Natural killer cell treated with Interleukin-12 subunit alpha and Interleukin-12 subunit beta and Interleukin-15 and Interleukin-18, amount 100 ng/mL, for 72 hours (primary cell): ENCODE results near the gene MLC1. TPM values are rescaled to one million over a fixed set of nuclear protein-coding genes. Genes with fewer than 3 reads are reported as not detected.
A peak's percentile ranks its signal among the peaks of the same experiment; 100 is the strongest.

Experiments
- ATAC-seq, 2 donors: fragments of 150-1000 bp; cut with Tn5 transposase in 1 of 2; sonication (Bioruptor Pico), chemical (Tn5 transposase) in 1 of 2; 2 replicates each; pipeline ENCODE4 v1.10.0; 2021
- DNase-seq: peaks from one replicate; pipeline ENCODE4 v3.0.0; 2022; ENCODE audit warnings: low spot score
- H3K27ac Mint-ChIP-seq, 2 donors: 1 replicate in 1 of 2; 2 replicates in 1 of 2; pipeline ENCODE4 v1.8.0; 2022; ENCODE audit warnings: mixed read lengths in 2 of 2, mild to moderate bottlenecking in 1 of 2, moderate library complexity in 1 of 2
- H3K27me3 Mint-ChIP-seq, 2 donors: 1 replicate in 1 of 2; 2 replicates in 1 of 2; pipeline ENCODE4 v1.8.0; 2022; ENCODE audit warnings: mixed read lengths in 2 of 2
- H3K36me3 Mint-ChIP-seq: one replicate; pipeline ENCODE4 v1.8.0; 2022; ENCODE audit warnings: mixed read lengths
- H3K4me1 Mint-ChIP-seq, 2 donors: 1 replicate in 1 of 2; 2 replicates in 1 of 2; pipeline ENCODE4 v1.8.0; 2022; ENCODE audit warnings: low read depth in 2 of 2, mixed read lengths in 2 of 2, mild to moderate bottlenecking in 1 of 2
- H3K4me3 Mint-ChIP-seq: one replicate; pipeline ENCODE4 v1.8.0; 2022; ENCODE audit warnings: mixed read lengths
- H3K9me3 Mint-ChIP-seq: 2 replicates; pipeline ENCODE4 v1.8.0; 2022; ENCODE audit warnings: mixed read lengths
- total RNA-seq, 2 donors: library from RNA; stranded (reverse); gene quantifications; one replicate each; pipeline ENCODE4 v1.2.3, GENCODE V29; 2022

MLC1 gene
- total RNA-seq, 2 donors from 2014 or later: 4.5 to 14.8 TPM

- H3K4me3 Mint-ChIP-seq: no peak overlapping the region
- no peak for ATAC-seq
- peaks cover 0 to 14% of the 10 kb centered on the region in 2 donors for H3K4me1 Mint-ChIP-seq
- no peaks in the 10 kb centered on the region for H3K27me3 Mint-ChIP-seq
- no peaks in the 10 kb centered on the region for H3K9me3 Mint-ChIP-seq
- H3K27ac Mint-ChIP-seq: no peak overlapping the region
- H3K36me3 Mint-ChIP-seq: no peaks in the 10 kb centered on the region
- no peak for DNase-seq
Measured at GRCh38 chr22:50078761-50079160, 6.5 kb downstream of the MLC1 start.

DNA sequence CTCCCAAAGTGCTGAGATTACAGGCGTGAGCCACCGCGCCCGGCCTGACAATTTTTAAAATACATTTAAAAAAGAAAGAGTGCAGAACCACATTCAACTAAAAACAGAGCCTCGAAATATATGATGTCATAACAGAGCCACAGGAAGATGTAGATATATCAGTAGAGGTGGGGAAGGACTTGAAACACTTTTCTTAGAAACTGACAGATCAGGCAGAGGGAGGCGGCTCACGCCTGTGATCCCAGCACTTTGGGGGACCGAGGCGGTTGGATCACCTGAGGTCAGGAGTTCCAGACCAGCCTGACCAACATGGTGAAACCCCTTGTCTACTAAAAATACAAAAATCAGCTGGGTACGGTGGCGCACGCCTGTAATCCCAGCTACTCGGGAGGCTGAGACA lies 7.0 kb downstream of the MLC1 start:
- Mint-ChIP-seq H3K4me3 (no peak overlapping the region), H3K4me1 (peaks cover 0 to 11% of the 10 kb centered on the region in 2 donors), H3K36me3 (no peaks in the 10 kb centered on the region), H3K27me3 (no peaks in the 10 kb centered on the region), H3K27ac (no peak overlapping the region), H3K9me3 (no peaks in the 10 kb centered on the region)
- DNase-seq: no peak
- ATAC-seq: no peak

DNA sequence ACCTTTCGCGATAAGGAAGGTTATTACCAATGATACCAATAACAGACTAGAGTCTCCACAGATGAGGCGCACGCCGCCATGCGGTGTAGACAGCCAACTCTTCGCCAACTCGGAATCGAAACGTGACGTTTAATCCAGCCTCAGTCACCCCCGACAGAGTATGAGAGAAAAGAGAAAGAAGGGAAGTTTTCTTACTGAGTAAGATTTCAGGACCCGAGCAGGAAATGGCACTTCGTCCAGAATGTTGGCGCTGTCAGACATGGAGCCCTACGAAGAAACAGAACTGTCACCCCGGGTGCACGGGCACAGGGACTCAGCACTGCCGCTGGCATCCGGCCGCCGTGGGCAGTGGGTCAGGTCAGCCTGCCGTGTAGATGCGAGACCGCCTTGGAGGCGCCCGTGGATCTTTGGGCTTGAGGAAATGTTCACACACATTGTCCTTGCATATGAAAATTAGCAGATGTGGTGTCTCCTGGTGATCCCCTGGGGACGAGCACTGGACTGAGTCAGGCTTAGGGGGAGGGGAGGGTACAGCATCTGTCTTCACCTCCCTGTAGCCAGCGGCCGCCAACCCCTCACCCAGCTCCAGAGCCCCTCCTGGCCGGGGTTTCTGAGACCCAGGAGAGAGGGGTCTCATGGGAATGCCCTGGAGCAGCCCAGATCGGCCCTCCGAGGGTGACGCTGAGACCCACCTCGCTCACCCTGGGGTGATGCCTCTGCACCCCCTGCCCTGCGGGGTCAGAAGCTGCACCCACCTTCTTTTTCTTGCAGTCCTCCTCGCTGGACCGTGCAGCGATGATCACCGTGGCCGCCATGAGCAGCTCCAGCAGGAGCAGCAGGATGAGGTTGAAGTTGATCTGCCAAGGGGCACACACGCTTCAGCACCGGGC lies 8.3 kb downstream of the MLC1 start:
- H3K4me3 Mint-ChIP-seq: no peak overlapping the region
- ATAC-seq: peak in 1 of 2 donors; percentile 37
- no peaks in the 10 kb centered on the region for H3K36me3 Mint-ChIP-seq
- H3K9me3 Mint-ChIP-seq: no peaks in the 10 kb centered on the region
- no peaks in the 10 kb centered on the region for H3K27me3 Mint-ChIP-seq
- peaks cover 0 to 6% of the 10 kb centered on the region in 2 donors for H3K4me1 Mint-ChIP-seq
- no peak overlapping the region for H3K27ac Mint-ChIP-seq
- DNase-seq: peak; percentile 45

DNA sequence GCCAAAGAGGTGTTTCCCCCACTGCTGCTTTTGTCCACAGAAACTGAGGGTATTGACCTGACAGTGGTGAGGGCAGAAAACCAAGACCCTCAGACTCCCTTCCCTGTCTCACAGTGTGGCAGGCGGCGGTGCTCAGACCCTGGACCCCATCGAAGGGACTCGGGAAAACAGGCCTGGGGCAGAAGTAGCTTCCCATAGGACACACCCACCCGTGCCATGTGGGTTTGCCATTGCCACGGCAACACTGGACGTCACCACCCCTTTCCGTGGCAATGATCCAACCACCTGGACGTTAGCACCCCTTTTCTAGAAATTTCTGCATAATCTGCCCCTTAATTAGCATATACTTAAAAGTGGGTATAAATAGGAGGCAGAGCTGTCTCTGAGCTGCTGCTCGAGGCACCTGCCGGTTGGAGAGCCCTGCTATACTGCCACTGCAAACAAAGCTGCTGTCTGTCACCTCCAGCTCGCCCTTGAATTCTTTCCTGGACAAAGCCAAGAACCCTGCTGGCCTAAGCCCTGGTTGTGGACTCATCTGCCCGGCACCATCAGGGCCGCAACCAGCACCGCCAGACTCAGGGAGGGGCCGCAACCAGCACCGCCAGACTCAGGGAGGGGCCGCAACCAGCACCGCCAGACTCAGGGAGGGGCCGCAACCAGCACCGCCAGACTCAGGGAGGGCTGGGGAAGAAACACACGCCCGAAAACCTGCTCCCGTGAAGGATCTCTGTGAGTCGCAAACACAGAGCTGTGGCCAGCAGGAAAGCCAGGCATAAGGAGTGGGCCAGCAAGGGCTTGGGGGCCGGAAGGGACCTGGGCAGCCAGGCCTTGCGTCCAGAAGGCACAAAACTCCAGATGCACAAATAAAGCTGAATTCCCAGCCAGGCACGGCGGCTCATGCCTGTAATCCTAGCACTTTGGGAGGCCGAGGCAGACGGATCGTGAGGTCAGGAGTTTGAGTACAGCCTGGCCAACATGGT lies 10.4 kb downstream of the MLC1 start:
- DNase-seq: no peak
- Mint-ChIP-seq H3K9me3 (no peaks in the 10 kb centered on the region), H3K4me1 (no peaks in the 10 kb centered on the region), H3K4me3 (no peak overlapping the region), H3K27ac (no peak overlapping the region), H3K36me3 (no peaks in the 10 kb centered on the region), H3K27me3 (no peaks in the 10 kb centered on the region)
- ATAC-seq: no peak

GRCh38 chr22:50074056-50074455 lies 11.2 kb downstream of the MLC1 start:
- no peak overlapping the region for H3K4me3 Mint-ChIP-seq
- H3K4me1 Mint-ChIP-seq: no peaks in the 10 kb centered on the region
- H3K27ac Mint-ChIP-seq: no peak overlapping the region
- no peaks in the 10 kb centered on the region for H3K27me3 Mint-ChIP-seq
- no peaks in the 10 kb centered on the region for H3K9me3 Mint-ChIP-seq
- ATAC-seq: no peak
- peak; percentile 59 for DNase-seq
- H3K36me3 Mint-ChIP-seq: no peaks in the 10 kb centered on the region

DNA sequence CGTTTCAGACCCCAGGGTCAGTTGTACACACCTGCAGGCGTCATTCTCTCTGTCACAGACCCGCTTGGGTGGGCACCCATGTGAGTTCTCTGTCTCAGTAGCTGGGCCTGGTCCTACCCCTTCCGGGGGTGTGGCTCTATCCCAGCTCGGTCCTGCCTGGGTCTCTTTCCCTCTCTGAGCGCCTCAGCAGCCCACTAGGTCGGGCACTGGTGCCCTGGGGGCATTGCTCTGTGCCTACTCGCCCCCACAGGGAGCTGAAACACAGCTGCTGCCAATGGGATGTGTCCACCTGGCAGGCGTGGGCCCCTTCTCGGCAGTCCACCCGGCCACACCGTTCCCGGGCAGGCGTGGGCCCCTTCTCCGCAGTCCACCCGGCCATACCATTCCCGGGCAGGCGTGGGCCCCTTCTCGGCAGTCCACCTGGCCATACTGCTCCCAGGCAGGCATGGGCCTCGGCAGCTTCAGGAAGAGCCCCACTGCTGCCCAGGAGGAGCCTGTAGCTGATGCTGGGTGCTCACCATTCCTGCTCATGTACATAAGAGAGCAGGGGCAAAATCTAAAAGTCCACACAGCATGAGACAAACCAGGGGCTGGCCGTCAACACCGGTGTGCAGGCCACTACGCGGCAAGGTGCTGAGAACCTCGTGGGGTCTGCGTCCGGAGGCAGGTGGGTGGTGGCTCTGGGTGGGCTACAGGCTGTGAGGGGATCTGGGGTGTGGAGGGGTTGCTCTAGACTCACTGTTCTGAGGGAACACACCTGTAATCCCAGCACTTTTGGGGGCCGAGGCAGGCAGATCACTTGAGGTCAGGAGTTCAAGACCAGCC lies 12.3 kb downstream of the MLC1 start:
- Mint-ChIP-seq H3K27me3 (no peaks in the 10 kb centered on the region), H3K9me3 (no peaks in the 10 kb centered on the region), H3K27ac (no peak overlapping the region), H3K36me3 (no peaks in the 10 kb centered on the region), H3K4me3 (no peak overlapping the region), H3K4me1 (no peaks in the 10 kb centered on the region)
- ATAC-seq (peak in 1 of 2 donors; percentile 4), DNase-seq (peak; percentile 59)

DNA sequence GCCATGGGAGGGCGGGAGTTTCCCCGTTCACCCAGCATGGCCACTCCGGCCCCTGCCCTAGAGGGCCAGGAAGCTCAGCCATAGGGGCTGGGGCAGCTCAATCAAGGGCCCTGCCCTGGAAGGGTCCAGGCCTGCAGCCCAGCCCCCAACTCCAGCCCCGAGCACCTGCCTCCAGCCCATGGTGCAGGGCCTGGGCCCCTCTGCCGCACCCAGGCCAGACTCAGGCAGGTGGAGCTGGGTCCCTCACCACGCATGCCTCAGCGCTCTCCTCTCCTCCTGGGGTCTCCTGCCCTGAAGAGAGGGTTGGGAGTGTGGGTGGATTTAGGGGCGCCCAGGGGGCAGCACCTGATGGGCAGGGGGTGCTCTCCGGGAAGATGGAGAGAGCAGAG lies 13.1 kb downstream of the MLC1 start:
- peak in 1 of 2 donors; percentile 26 for ATAC-seq
- Mint-ChIP-seq H3K4me3 (no peak overlapping the region), H3K4me1 (no peaks in the 10 kb centered on the region), H3K9me3 (no peaks in the 10 kb centered on the region), H3K27me3 (no peaks in the 10 kb centered on the region), H3K27ac (no peak overlapping the region), H3K36me3 (no peaks in the 10 kb centered on the region)
- DNase-seq: peak; percentile 56

GRCh38 chr22:50071432-50072166 lies 13.6 kb downstream of the MLC1 start:
- Mint-ChIP-seq H3K4me1 (no peaks in the 10 kb centered on the region), H3K4me3 (no peak overlapping the region), H3K27me3 (no peaks in the 10 kb centered on the region), H3K36me3 (no peaks in the 10 kb centered on the region), H3K27ac (no peak overlapping the region), H3K9me3 (no peaks in the 10 kb centered on the region)
- DNase-seq: no peak
- ATAC-seq: no peak

DNA sequence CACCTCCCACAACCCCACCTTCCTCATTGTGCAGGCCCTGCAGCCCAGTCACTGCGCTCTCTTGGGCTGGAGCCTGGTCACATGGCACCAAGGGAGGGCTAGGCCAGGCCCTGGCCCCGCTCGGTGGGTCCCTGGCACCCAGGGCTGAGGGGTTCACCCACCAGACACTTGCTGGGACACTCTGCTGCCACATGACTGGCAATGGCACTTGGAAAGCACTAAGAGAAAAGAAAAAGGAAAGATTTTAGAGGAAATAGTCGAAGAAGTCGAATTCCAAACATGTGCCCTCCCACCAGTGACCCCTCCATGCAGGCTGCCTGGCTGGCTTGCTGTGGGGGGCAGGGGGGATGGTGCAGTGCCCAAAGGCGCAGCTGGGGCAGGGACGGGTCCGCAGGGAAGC lies 14.9 kb downstream of the MLC1 start:
- H3K36me3 Mint-ChIP-seq: no peaks in the 10 kb centered on the region
- H3K9me3 Mint-ChIP-seq: no peaks in the 10 kb centered on the region
- H3K4me3 Mint-ChIP-seq: no peak overlapping the region
- H3K27me3 Mint-ChIP-seq: no peaks in the 10 kb centered on the region
- DNase-seq: no peak
- no peak for ATAC-seq
- H3K27ac Mint-ChIP-seq: no peak overlapping the region
- H3K4me1 Mint-ChIP-seq: no peaks in the 10 kb centered on the region

DNA sequence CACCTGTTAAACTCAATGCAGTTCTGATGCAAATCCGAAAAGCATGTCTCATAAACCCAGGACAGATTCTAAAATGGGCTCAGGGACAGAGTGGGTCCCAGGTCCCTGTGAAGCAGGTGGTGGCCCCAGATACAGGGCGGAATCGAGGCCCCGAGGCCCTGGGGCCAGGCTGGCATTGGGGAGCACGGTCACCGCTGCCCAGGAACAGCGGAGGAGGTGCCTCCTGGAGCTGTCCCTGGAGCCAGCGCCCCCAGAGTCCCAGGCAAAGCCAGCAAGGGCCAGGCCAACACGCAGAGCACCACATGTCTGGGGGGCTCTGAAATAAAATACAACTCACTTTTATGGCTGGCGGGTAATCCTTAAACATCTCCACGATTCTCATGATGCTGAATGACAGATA lies 17.1 kb downstream of the MLC1 start:
- H3K4me1 Mint-ChIP-seq: no peaks in the 10 kb centered on the region
- DNase-seq (no peak), ATAC-seq (no peak)
- H3K36me3 Mint-ChIP-seq: no peaks in the 10 kb centered on the region
- H3K27me3 Mint-ChIP-seq: no peaks in the 10 kb centered on the region
- H3K27ac Mint-ChIP-seq: no peak overlapping the region
- no peak overlapping the region for H3K4me3 Mint-ChIP-seq
- no peaks in the 10 kb centered on the region for H3K9me3 Mint-ChIP-seq

GRCh38 chr22:50067244-50067643 lies 18.0 kb downstream of the MLC1 start:
- Mint-ChIP-seq H3K9me3 (no peaks in the 10 kb centered on the region), H3K4me3 (no peak overlapping the region), H3K27ac (no peak overlapping the region), H3K36me3 (no peaks in the 10 kb centered on the region), H3K4me1 (no peaks in the 10 kb centered on the region), H3K27me3 (no peaks in the 10 kb centered on the region)
- no peak for DNase-seq
- ATAC-seq: no peak

DNA sequence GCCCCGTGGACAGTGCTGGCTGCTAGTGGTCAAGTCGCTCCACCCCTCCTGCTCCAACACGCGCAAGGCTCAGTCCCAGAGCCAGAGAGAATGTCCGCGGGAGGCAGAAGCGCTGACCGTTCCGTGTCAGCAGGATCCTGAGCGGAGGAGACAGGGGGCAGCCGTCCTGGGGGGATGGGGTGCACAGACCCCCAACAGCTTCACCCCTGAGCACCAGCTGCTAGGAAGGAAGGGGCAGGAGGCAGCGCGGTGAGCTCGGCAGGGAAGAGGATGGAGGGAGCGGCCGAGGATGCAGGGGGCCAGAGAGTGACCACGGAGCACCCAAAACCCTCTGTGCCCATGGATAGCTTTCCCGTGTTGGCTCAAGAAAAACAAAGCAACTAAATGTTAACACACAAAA lies 20.8 kb downstream of the MLC1 start:
- H3K4me3 Mint-ChIP-seq: no peak overlapping the region

More for the DNA sequence above, 20.8 kb downstream of the MLC1 start:
- no peaks in the 10 kb centered on the region for H3K9me3 Mint-ChIP-seq
- ATAC-seq: no peak
- H3K27ac Mint-ChIP-seq: no peak overlapping the region
- H3K27me3 Mint-ChIP-seq: no peaks in the 10 kb centered on the region
- H3K36me3 Mint-ChIP-seq: no peaks in the 10 kb centered on the region
- no peak for DNase-seq
- H3K4me1 Mint-ChIP-seq: no peaks in the 10 kb centered on the region
